B cell (primary cell): ENCODE measurements around the gene NPPB.

Experiments used
- CTCF ChIP-seq: fragments of 200-600 bp; IDR thresholded peaks from one replicate; pipeline ENCODE4 v1.8.0; 2022; ENCODE audit warnings: antibody characterized with exemption, mild to moderate bottlenecking
- EZH2 ChIP-seq: IDR thresholded peaks from 2 replicates; pipeline ENCODE4 v1.6.1; 2012; ENCODE audit warnings: borderline replicate concordance, low read depth, mild to moderate bottlenecking, moderate library complexity, low read length; ENCODE audit not compliant: insufficient read depth, poor library complexity, severe bottlenecking

- TF ChIP-seq CTCF, result no peak
- no peak for TF ChIP-seq EZH2
These were observed 30.2 kb downstream of the NPPB start for GRCh38 chr1:11828511-11828910.
